PC-9 (cell line): ENCODE measurements around the gene ADI1. TPM values are rescaled to one million over a fixed set of nuclear protein-coding genes. Genes with fewer than 3 reads are reported as not detected.

Source experiments
- BruUV-seq: library from RNA; stranded (reverse); fragments of 400-500 nt; replicated peaks from 2 replicates; lab custom pipeline; 2021; lab: Mats Ljungman, UMichigan
- CTCF ChIA-PET: fragments of 300-600 bp; sonication (Branson Sonifier 250); formaldehyde crosslinking; loops from one replicate; lab custom pipeline; 2022; ENCODE audit warnings: antibody characterized with exemption; lab: Charles Lee
- POLR2A ChIA-PET: fragments of 300-600 bp; sonication (Branson Sonifier 250); formaldehyde crosslinking; loops from one replicate; lab custom pipeline; 2022; ENCODE audit warnings: antibody characterized with exemption; ENCODE audit not compliant: unreplicated experiment; lab: Charles Lee
- DNase-seq, 2 experiments: peaks; one replicate each; pipeline versions ENCODE4 v3.0.0 to v3.0.0-alpha.2; 2015 to 2022; ENCODE audit warnings: mixed read lengths in 1 of 2
- H2AFZ ChIP-seq: fragments of 200-600 bp; sonication (generic); 2 replicates; pipeline ENCODE4 v1.8.1; 2017; ENCODE audit warnings: antibody characterized with exemption
- H3F3A ChIP-seq: fragments of 200-600 bp; sonication (generic); 2 replicates; pipeline ENCODE4 v1.8.1; 2017; ENCODE audit warnings: antibody characterized with exemption, mild to moderate bottlenecking, low read depth; ENCODE audit not compliant: insufficient read depth
- H3K27ac ChIP-seq: fragments of 200-600 bp; sonication (generic); 2 replicates; pipeline ENCODE4 v1.6.1; 2016; ENCODE audit warnings: mixed run types
- H3K27me3 ChIP-seq: fragments of 200-600 bp; sonication (generic); 2 replicates; pipeline ENCODE4 v1.6.1; 2016; ENCODE audit warnings: low read depth, mixed run types; ENCODE audit not compliant: insufficient read depth
- H3K36me3 ChIP-seq: fragments of 200-600 bp; sonication (generic); 2 replicates; pipeline ENCODE4 v1.6.1; 2016; ENCODE audit warnings: low read depth, mixed run types
- H3K4me1 ChIP-seq: fragments of 200-600 bp; sonication (generic); replicated peaks from 2 replicates; pipeline ENCODE4 v1.6.1; 2016; ENCODE audit warnings: mixed run types; ENCODE audit not compliant: insufficient read depth
- H3K4me2 ChIP-seq: fragments of 200-600 bp; sonication (generic); 2 replicates; pipeline ENCODE4 v1.6.1; 2017; ENCODE audit warnings: mixed run types
- H3K4me3 ChIP-seq: fragments of 200-600 bp; sonication (generic); 2 replicates; pipeline ENCODE4 v1.6.1; 2016; ENCODE audit warnings: mixed run types
- H3K79me2 ChIP-seq: fragments of 200-600 bp; sonication (generic); 2 replicates; pipeline ENCODE4 v1.6.1; 2017; ENCODE audit warnings: low read depth, mixed run types
- H3K9me2 ChIP-seq: fragments of 200-600 bp; sonication (generic); 2 replicates; pipeline ENCODE4 v1.8.1; 2017; ENCODE audit warnings: mild to moderate bottlenecking; ENCODE audit not compliant: insufficient read depth
- H3K9me3 ChIP-seq: fragments of 200-600 bp; sonication (generic); 2 replicates; pipeline ENCODE4 v1.8.1; 2016; ENCODE audit warnings: low read depth; ENCODE audit not compliant: insufficient read depth
- H4K20me1 ChIP-seq: fragments of 200-600 bp; sonication (generic); 2 replicates; pipeline ENCODE4 v1.8.1; 2017; ENCODE audit not compliant: insufficient read depth
- EZH2 ChIP-seq: fragments of 200-600 bp; sonication (generic); IDR thresholded peaks from 2 replicates; pipeline ENCODE4 v1.8.0; 2017; ENCODE audit warnings: antibody characterized with exemption, low read depth
- intact Hi-C: fragments of 100-400 bp; cut with micrococcal nuclease; formaldehyde crosslinking; loops from one replicate; pipeline ENCODE4 v1.10.0; 2022; ENCODE audit not compliant: unreplicated experiment
- total RNA-seq: library from RNA; stranded (reverse); gene quantifications from 2 replicates; pipeline ENCODE4 v1.2.3, GENCODE V29; 2021
- TF ChIP-seq, protein P1 (sequence below): fragments of 200-600 bp; sonication (generic); conservative IDR thresholded peaks from 2 replicates; pipeline ENCODE4 v1.6.1; 2017; ENCODE audit warnings: mixed run types, antibody characterized with exemption, mild to moderate bottlenecking, moderate library complexity

Gene ADI1
- total RNA-seq, 1 experiment from 2014 or later = 54.5 TPM

DNA sequence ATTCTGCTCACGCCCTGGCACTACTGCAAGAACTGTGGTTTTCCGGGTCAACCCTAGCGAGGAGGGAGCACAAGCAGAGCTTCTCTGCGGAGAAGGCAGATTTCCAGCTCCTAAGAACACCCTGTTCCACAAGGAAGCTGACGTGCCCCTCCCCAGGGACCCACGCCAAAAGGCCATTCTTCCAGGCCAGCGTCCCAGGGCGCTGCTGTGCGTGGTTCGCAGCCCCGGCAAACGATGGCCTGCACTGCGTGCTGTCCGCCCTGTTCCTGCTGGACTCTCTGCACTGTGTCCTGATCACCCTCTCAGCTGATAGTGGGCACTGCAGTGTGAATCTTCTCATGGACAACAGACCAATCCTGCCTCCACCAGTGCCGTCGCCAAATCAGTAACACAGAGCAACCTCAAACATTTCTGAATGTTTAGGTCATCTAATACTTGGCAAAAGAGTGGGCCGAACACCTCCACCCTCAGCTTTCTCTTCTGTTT is 49.1 kb downstream of the ADI1 start:
- no peak overlapping the region for H3K27ac ChIP-seq
- H3K9me3 ChIP-seq = no peaks in the 10 kb centered on the region
- H3K4me2 ChIP-seq = no peak overlapping the region
- H3K4me3 ChIP-seq = no peak overlapping the region
- ChIA-PET CTCF (interaction anchor here (0.6 kb wide), 1 partner anchor 29 kb away, joined by 3 read pairs; no protein-coding TSS in a partner anchor), POLR2A (no interaction called here)
- no peaks in the 10 kb centered on the region for H3K9me2 ChIP-seq
- no peak for DNase-seq
- H3K4me1 ChIP-seq = peaks cover 10% of the 10 kb centered on the region
- no TSS peak for BruUV-seq
- TF ChIP-seq, protein P1, sequence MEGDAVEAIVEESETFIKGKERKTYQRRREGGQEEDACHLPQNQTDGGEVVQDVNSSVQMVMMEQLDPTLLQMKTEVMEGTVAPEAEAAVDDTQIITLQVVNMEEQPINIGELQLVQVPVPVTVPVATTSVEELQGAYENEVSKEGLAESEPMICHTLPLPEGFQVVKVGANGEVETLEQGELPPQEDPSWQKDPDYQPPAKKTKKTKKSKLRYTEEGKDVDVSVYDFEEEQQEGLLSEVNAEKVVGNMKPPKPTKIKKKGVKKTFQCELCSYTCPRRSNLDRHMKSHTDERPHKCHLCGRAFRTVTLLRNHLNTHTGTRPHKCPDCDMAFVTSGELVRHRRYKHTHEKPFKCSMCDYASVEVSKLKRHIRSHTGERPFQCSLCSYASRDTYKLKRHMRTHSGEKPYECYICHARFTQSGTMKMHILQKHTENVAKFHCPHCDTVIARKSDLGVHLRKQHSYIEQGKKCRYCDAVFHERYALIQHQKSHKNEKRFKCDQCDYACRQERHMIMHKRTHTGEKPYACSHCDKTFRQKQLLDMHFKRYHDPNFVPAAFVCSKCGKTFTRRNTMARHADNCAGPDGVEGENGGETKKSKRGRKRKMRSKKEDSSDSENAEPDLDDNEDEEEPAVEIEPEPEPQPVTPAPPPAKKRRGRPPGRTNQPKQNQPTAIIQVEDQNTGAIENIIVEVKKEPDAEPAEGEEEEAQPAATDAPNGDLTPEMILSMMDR = no peak
- no peak for TF ChIP-seq EZH2
- 0 out of 2 replicates have a peak, but pooled peaks cover 8% of the 10 kb centered on the region for H3K36me3 ChIP-seq
- intact Hi-C loops = no loop called here
- H4K20me1 ChIP-seq = no peaks in the 10 kb centered on the region
- H3K79me2 ChIP-seq = no peaks in the 10 kb centered on the region
- no peaks in the 10 kb centered on the region for H3K27me3 ChIP-seq
- H3F3A ChIP-seq = peaks cover 5% of the 10 kb centered on the region; the same call in 1 of the 2 replicates
- H2AFZ ChIP-seq = no peak overlapping the region

DNA sequence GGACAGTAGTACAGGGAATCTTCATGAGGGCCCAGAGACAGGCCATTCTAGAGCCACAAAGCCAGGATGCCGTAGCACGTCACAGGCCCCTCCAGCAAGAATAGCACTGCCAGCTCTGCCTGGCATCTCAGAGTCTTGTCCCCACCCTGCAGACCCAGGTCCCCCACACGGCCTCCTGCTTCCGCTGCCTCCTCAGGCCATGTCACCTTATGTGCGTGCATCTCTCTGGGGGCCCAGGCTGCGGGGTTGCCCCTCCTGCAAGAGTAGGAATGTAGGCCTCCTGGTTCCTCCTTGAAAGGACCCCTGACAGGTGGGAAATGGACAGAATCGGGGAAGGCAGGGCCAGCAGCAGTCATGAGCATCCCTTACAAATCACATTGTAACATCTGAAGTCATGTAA is 49.8 kb downstream of the ADI1 start:
- H4K20me1 ChIP-seq = no peaks in the 10 kb centered on the region
- H3K27me3 ChIP-seq = no peaks in the 10 kb centered on the region
- ChIA-PET POLR2A (no interaction called here), CTCF (interaction anchor here (0.6 kb wide), 1 partner anchor 29 kb away, joined by 3 read pairs; no protein-coding TSS in a partner anchor)
- no peaks in the 10 kb centered on the region for H3K9me2 ChIP-seq
- no peaks in the 10 kb centered on the region for H3K79me2 ChIP-seq
- no peak overlapping the region for H3K4me2 ChIP-seq
- 0 out of 2 replicates have a peak, but pooled peaks cover 8% of the 10 kb centered on the region for H3K36me3 ChIP-seq
- H2AFZ ChIP-seq = no peak overlapping the region
- intact Hi-C loops = no loop called here
- no peak for DNase-seq
- BruUV-seq = no TSS peak
- peaks cover 14% of the 10 kb centered on the region for H3K4me1 ChIP-seq
- TF ChIP-seq, protein P1 = no peak
- no peak for TF ChIP-seq EZH2
- H3F3A ChIP-seq = peaks cover 11% of the 10 kb centered on the region; the same call in 1 of the 2 replicates
- H3K4me3 ChIP-seq = no peak overlapping the region
- H3K9me3 ChIP-seq = no peaks in the 10 kb centered on the region
- H3K27ac ChIP-seq = no peak overlapping the region

DNA sequence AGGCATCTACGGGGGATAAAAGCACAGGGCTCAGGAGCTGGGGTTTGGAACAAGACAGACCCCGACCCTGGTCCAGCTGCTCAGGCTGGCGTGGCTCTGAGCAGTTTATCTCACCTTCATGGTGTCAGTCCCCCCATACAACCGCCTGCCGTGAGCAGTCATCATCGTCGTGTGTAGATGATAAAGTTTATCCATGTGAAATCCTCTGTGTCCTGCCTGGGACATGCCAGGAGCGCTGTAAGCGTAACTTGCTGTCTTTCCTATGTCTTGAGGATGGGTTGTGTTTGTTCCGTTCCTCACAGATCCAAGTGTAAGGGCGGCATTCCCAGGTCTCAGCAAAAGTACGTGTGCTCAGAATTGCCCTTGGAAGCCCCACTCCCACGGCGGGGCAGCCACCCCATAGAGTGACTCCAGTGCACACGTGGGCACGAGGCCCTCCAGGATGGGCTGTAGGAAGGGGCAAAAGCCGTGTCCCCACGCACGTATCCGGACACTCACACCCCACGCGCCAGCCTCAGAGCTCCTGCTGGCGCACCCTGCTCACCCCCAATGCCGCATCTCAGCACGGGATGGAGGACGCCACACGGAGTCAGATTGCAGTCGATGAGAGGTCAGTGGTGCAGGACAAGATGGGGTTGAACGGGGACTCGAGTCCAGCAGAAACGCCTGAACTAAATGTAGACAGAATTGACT is 50.9 kb downstream of the ADI1 start:
- intact Hi-C loops = no loop called here
- BruUV-seq = no TSS peak
- Histone ChIP-seq H3F3A (peaks cover 15% of the 10 kb centered on the region; the same call in 1 of the 2 replicates), H3K27ac (no peak overlapping the region), H3K4me3 (no peak overlapping the region), H3K4me2 (no peak overlapping the region), H3K9me3 (no peaks in the 10 kb centered on the region), H3K9me2 (no peaks in the 10 kb centered on the region), H3K79me2 (no peaks in the 10 kb centered on the region), H3K36me3 (0 out of 2 replicates have a peak, but pooled peaks cover 8% of the 10 kb centered on the region), H4K20me1 (no peaks in the 10 kb centered on the region), H3K27me3 (no peaks in the 10 kb centered on the region), H3K4me1 (peaks cover 14% of the 10 kb centered on the region), H2AFZ (no peak overlapping the region)
- DNase-seq = no peak
- CTCF ChIA-PET = no interaction called here
- POLR2A ChIA-PET = no interaction called here
- TF ChIP-seq, protein P1 = no peak
